Posterior cingulate gyrus (tissue), 11 donors: ENCODE results near the gene EFR3B.

Source experiments
- DNase-seq, 10 donors: peaks; one replicate each; pipeline versions ENCODE4 v3.0.0 to v3.0.0-alpha.2; 2020 to 2021; ENCODE audit warnings: mixed read lengths in 3 of 10
- intact Hi-C: fragments of 100-400 bp; cut with DNase I; formaldehyde crosslinking; loops from one replicate; pipeline ENCODE4 v1.15.1; 2023

Gene EFR3B

DNA sequence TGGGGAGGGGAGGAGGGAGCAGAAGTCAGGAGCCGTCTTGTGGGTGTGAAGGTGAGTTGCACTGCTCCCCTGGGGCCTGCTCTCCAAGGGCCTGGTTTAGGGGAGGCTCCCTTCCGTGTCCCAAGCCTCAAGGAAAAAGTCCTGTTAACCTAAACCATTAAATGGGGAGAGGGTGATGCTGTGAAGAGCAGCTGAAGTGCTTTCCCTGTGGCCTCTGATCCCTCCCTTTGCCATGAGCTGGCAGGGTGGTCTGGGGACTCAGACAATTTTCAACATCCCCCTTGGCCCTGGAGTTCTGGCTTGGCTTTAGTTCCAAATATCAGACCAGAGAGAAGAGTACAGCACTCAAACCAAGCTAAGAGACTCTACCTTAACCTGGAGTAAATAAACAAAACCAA is 127.2 kb downstream of the EFR3B start:
- peak in 1 of 10 donors; percentile 5 for DNase-seq
- intact Hi-C loops = no loop called here

DNA sequence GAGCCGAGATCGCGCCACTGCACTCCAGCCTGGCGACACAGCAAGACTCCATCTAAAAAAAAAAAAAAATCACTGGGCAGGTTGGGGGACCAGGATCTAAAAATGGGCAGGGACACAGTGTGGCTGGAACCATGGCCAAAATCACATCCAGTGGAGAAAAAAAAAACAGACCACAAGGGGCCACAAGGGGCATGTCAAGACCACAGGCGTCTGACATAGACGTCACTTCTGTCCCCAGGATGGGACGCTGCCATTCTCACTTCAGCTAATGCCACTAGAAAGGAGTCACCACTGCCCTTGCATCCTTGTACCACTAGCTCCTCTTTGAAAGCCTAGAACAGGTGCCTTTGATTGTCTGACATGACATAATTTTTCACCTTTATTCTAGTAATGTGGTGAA is 129.0 kb downstream of the EFR3B start:
- intact Hi-C loops = no loop called here
- no peak for DNase-seq

DNA sequence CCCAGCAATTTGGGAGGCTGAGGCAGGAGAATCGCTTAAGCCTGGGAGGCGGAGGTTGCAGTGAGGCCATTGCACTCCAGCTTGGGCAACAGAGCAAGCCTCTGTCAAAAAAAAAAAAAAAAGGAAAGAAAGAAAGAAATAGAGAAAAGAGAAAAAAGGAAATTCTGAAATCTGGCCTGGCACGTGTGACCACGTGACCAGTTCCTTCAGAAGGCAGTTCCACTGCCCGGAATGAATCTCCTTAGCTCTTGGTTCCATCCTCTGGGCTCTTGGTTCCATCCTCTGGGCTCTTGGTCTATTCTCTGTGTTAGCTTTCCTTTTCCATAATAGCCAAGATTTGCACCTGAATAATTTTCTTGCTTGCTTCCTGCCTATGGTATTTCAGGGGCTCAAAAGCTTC is 131.8 kb downstream of the EFR3B start:
- intact Hi-C loops = no loop called here
- no peak for DNase-seq

DNA sequence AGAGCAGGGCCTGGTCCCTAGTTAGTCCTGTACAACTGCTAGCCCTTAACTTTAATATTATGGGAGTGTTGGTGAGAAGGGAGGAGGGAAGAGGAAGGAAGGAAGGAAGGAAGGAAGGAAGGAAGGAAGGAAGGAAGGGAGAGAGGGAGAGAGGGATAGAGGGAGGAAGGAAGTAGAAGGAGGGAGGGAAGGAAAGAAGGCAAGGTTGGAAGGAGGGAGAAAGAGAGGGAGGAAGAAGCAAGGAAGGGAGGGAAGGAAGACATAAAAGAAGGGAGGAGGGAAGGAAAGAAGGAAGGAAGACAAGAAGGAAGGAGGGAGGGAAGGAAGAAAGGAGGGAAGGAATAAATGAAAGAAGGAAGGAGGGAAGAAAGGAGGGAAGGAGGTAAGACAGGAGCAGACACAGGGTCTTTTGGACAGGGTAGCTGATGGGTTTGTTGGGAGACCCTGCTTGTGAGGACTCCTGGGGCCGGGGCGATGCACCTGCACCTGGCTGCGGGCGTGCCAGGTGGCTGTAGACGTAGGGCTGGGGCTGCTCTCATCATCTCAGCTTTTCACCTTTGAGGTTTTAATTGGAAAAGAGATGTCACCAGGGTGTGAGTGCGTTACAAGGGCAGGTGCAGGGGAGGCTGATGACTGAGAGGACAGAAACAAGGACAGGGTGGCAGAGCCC is 132.5 kb downstream of the EFR3B start:
- intact Hi-C loops = no loop called here
- no peak for DNase-seq

GRCh38 chr2:25176138-25176537 is 134.3 kb downstream of the EFR3B start:
- intact Hi-C loops = no loop called here
- DNase-seq = no peak

- intact Hi-C loops = no loop called here
- DNase-seq = no peak
Measured at GRCh38 chr2:25176541-25177181, 134.8 kb downstream of the EFR3B start.

DNA sequence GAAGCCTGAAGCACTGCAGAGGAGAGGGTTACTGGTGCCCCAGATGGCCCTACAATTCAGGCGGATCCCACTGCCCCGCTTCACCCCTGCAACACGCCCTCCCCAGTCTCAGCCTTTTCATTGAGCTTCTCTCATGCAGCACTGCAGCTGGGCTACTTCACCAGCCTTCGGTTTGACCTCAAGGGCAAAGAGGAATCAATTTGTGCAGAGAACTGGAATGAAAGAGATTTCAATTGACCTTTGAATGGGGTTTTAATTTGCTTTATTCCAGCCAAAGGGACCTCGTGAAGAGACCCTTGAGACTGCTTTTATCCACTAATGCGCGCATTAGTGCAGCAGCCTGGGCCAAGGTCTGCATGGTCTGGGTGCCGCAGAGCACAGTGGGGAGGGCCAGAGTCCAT is 135.3 kb downstream of the EFR3B start:
- intact Hi-C loops = no loop called here
- DNase-seq = no peak

DNA sequence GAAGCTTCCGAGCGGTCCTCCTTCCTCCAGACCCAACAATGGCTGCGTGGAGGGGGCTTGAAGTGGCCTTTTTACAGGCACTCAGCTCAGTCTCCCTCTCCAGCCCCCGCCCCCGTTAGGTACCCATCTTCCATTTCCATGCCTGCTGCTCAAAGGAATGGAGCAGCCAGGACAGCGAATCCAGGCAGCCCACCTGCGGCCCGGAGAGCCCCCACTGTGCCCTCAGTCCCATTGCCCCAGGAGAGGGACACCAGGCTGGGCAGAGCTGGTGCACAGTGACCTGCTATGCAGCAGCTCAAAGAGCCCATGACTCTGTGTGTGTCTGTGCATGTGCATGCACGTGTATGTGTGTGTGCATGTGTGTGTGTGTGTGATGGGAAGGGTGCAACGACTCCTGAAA is 137.1 kb downstream of the EFR3B start:
- no peak for DNase-seq
- intact Hi-C loops = no loop called here

GRCh38 chr2:25184254-25184653 is 142.4 kb downstream of the EFR3B start:
- intact Hi-C loops = no loop called here
- DNase-seq = no peak

GRCh38 chr2:25187729-25188350 is 146.0 kb downstream of the EFR3B start:
- intact Hi-C loops = no loop called here
- no peak for DNase-seq

- intact Hi-C loops = no loop called here
- DNase-seq = no peak
Measured at GRCh38 chr2:25188405-25188804, 146.5 kb downstream of the EFR3B start.

DNA sequence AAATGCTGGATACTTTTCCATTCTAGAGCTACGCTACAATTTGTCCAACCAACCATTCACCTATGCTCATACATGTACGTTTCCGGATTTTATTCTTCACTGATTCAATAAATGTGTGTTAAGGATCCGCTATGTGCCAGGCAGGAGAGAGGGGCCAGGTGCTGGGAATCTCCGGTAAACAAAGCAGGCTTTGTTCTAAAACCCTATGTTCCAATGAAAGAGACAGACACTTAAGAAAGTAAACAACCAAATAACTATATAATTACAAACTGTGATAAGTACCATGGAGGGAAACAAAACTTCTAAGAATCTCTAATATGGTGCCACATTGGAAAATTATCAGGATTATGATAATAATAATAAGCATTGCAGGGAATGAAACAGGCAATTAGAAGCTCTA is 148.7 kb downstream of the EFR3B start:
- intact Hi-C loops = no loop called here

GRCh38 chr2:25194576-25195122 is 152.8 kb downstream of the EFR3B start:
- peak in 1 of 10 donors; percentile 20 for DNase-seq
- intact Hi-C loops = no loop called here

More for the DNA sequence above, 148.7 kb downstream of the EFR3B start:
- peak in 1 of 10 donors; percentile 8 for DNase-seq

DNA sequence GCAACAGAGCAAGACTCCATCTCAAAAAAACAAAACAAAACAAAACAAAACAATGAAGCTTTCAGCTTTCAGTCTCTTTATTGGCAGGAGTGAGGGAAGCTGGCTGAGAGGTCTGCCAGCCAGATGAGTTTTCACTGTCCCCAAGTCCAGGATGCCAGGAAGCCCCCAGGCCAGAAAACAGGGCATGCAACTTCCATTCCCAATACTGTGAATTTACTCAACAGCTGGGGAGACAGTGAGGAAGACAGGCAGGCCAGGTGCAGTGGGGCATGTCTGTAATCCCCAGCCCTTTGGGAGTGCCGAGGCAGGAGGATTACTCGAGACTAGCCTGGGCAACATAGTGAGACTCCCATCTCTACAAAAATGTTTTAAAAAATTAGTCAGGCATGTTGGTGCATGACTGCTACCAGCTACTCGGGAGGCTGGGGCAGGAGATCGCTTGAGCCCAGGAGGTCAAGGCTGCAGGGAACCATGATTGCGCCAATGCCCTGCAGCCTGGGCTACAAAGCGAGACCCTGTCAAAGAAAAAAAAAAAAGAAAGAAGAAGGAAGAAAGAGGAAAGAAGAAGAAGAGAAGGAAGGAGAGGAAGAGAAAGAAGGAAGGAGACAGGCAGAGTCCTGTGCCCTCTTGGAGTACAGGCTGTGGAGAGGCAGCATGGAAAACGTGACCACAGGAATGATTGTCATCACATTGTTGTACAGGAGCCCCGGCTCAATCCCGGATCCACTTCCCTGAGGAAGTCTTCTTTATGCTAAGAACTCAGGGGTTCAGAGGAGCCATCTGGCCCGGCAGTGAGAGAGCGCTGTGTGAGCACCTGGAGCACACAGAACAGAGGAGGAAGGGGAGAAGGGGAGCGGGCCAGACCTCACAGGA is 155.7 kb downstream of the EFR3B start:
- DNase-seq = peak in 2 of 10 donors; percentile 39 to 74
- intact Hi-C loops = loop anchor here (2.0 kb wide), 1 partner anchor 223 kb away; no protein-coding TSS in a partner anchor

DNA sequence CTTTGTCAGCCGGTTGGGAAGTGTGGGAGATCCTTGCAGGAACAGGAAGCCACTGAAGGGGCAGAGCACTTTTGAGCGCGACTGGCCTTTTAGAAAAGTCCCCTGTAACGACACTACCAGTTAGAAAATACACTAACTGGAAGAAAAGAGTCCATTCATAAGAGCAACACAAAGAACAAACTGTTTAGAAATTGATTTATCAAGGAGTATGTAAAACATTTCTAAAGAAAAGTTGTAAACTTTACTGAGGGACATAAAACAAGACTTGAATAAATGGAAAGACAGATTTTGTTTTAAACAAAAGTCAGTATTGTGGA is 156.3 kb downstream of the EFR3B start:
- no peak for DNase-seq
- intact Hi-C loops = no loop called here

DNA sequence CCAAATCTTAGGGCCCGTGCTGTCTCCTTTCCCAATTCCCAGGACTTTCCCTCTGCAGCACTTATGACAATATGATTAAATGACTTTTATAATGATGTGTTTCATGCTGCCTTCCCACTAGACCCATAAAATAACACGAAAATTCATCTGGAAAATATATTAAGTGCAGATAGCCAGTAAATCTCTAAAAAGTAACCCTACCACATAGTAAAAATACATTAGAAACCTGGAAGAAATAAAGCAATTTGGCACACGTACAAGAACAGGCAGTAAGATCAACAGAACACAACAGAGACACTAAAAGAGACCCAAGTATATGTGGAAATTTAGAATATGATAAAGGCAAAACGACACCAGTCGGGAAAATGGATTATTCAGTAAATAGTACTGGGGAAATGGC is 156.7 kb downstream of the EFR3B start:
- intact Hi-C loops = no loop called here
- no peak for DNase-seq

- intact Hi-C loops = no loop called here
Measured at GRCh38 chr2:25201265-25201664, 159.4 kb downstream of the EFR3B start.

GRCh38 chr2:25201794-25202193 is 159.9 kb downstream of the EFR3B start:
- intact Hi-C loops = no loop called here
- DNase-seq = peak in 2 of 10 donors; percentile 10 to 14

More at GRCh38 chr2:25201265-25201664, 159.4 kb downstream of the EFR3B start:
- DNase-seq = peak in 1 of 10 donors; percentile 20

GRCh38 chr2:25202275-25202674 is 160.4 kb downstream of the EFR3B start:
- intact Hi-C loops = no loop called here
- peak in 2 of 10 donors; percentile 25 to 43 for DNase-seq

GRCh38 chr2:25204190-25204838 is 162.4 kb downstream of the EFR3B start:
- peak in 3 of 10 donors; percentile 29 to 83 (median 75) for DNase-seq
- intact Hi-C loops = no loop called here
